ENCODE measurements around the gene KIZ.
"Not testable (repeated sequence)": the region's sequence is repeated elsewhere in the genome, so short reads cannot be mapped to it uniquely, and the experiment has no call there.

The KIZ gene

GRCh38 chr20:21246161-21246560 is 120.3 kb downstream of the KIZ start:
- Histone ChIP-seq H3K4me3 (ENCODE audit: insufficient read depth, low read depth, low read length, poor library complexity, severe bottlenecking) (no peak overlapping the region), H3K36me3 (ENCODE audit: control insufficient read depth, insufficient read depth, low read length) (peaks cover 11% of the 10 kb centered on the region), H3K4me1 (ENCODE audit: control insufficient read depth, insufficient read depth, low read length, poor library complexity, severe bottlenecking) (no peaks in the 10 kb centered on the region), H3K9me3 (ENCODE audit: control insufficient read depth, low read length) (no peaks in the 10 kb centered on the region), H3K27ac (ENCODE audit: insufficient read depth, low read length, poor library complexity, severe bottlenecking) (no peak overlapping the region), H3K27me3 (replicated peaks; ENCODE audit: control insufficient read depth, insufficient read depth, low read length, poor library complexity, severe bottlenecking) (no peaks in the 10 kb centered on the region)
- DNase-seq, result no peak

DNA sequence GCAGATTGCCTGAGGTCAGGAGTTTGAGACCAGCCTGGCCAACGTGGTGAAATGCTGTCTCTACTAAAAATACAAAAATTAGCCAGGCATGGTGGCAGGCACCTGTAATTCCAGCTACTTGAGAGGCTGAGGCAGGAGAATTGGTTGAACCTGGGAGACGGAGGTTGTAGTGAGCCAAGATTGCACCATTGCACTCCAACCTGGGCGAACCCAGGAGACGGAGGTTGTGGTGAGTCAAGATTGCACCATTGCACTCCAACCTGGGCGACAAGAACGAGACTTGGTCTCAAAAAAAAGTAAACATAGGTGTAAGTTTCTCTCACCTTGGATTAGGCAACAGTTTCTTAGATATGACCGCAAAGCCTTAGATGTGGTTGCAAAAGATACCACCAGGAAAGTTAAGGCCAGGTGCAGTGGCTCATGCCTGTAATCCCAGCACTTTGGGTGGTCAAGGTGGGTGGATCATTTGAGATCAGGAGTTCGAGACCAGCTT is 121.8 kb downstream of the KIZ start:
- H3K4me3 ChIP-seq (ENCODE audit: insufficient read depth, low read depth, low read length, poor library complexity, severe bottlenecking); H3K9me3 ChIP-seq (ENCODE audit: control insufficient read depth, low read length); H3K27ac ChIP-seq (ENCODE audit: insufficient read depth, low read length, poor library complexity, severe bottlenecking); H3K27me3 ChIP-seq (replicated peaks; ENCODE audit: control insufficient read depth, insufficient read depth, low read length, poor library complexity, severe bottlenecking); DNase-seq; H3K4me1 ChIP-seq (ENCODE audit: control insufficient read depth, insufficient read depth, low read length, poor library complexity, severe bottlenecking): not testable (repeated sequence)
- H3K36me3 ChIP-seq (ENCODE audit: control insufficient read depth, insufficient read depth, low read length), result peaks cover 11% of the 10 kb centered on the region

DNA sequence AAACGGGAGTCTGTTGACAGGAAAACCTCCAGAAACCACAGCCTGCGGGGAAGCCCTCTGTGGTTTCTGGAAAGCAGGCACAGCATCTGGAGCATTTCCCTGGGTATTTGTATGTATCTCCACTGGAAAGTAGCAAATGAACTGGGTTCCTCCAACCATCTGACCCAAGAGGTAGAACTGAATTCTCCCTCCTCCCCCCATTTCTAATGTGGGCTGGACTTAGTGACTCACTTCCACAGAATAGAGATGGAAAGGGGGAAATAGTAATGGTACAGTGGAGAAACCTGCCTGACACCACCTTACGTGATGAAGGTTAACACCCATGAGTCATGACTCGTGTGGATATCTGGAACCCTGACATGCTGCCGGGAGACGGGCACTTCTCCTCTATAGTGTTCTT is 125.4 kb downstream of the KIZ start:
- H3K36me3 ChIP-seq (ENCODE audit: control insufficient read depth, insufficient read depth, low read length), result no peaks in the 10 kb centered on the region
- no peak overlapping the region for H3K27ac ChIP-seq (ENCODE audit: insufficient read depth, low read length, poor library complexity, severe bottlenecking)
- H3K4me1 ChIP-seq (ENCODE audit: control insufficient read depth, insufficient read depth, low read length, poor library complexity, severe bottlenecking), result no peaks in the 10 kb centered on the region
- no peaks in the 10 kb centered on the region for H3K27me3 ChIP-seq (replicated peaks; ENCODE audit: control insufficient read depth, insufficient read depth, low read length, poor library complexity, severe bottlenecking)
- no peaks in the 10 kb centered on the region for H3K9me3 ChIP-seq (ENCODE audit: control insufficient read depth, low read length)
- no peak overlapping the region for H3K4me3 ChIP-seq (ENCODE audit: insufficient read depth, low read depth, low read length, poor library complexity, severe bottlenecking)
- DNase-seq, result no peak

DNA sequence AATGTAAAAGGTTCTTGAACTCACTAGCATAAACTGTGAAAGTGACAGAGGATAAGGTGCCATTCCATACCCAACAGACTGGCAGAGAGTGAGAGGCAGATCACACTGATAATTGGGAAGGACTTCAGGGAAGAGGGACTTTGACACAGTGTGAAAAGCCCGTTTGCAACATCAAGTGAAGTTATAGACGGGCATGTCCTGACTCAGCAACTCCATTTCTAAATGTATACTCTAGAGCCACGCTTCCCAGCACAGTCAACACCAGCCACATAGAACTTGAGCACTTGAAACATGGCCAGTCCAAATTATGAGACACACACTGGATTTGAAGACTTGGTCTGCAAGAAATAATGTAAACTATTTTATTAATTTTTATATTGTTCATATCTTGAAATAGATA is 131.3 kb downstream of the KIZ start:
- no peaks in the 10 kb centered on the region for H3K9me3 ChIP-seq (ENCODE audit: control insufficient read depth, low read length)
- no peaks in the 10 kb centered on the region for H3K4me1 ChIP-seq (ENCODE audit: control insufficient read depth, insufficient read depth, low read length, poor library complexity, severe bottlenecking)
- no peak overlapping the region for H3K27ac ChIP-seq (ENCODE audit: insufficient read depth, low read length, poor library complexity, severe bottlenecking)
- H3K4me3 ChIP-seq (ENCODE audit: insufficient read depth, low read depth, low read length, poor library complexity, severe bottlenecking), result no peak overlapping the region
- no peaks in the 10 kb centered on the region for H3K36me3 ChIP-seq (ENCODE audit: control insufficient read depth, insufficient read depth, low read length)
- no peak for DNase-seq
- H3K27me3 ChIP-seq (replicated peaks; ENCODE audit: control insufficient read depth, insufficient read depth, low read length, poor library complexity, severe bottlenecking), result no peaks in the 10 kb centered on the region

DNA sequence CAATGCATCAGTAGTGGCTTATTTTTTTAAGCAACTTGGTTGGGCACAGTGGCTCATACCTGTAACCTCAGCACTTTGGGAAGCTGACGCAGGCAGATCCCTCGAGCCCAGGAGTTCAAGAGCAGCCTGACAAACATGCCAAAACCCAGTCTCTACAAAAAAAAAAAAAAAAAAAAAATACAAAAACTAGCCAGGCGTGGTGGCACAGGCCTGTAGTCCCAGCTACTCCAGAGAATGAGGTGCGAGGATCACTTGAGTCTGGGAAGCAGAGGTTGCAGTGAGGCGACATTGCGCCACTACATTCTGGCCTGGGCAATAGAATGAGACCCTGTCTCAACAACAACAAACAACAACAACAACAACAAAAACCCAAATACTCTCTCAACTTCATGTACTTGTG is 132.5 kb downstream of the KIZ start:
- H3K36me3 ChIP-seq (ENCODE audit: control insufficient read depth, insufficient read depth, low read length), result no peaks in the 10 kb centered on the region
- DNase-seq, result no peak
- H3K27me3 ChIP-seq (replicated peaks; ENCODE audit: control insufficient read depth, insufficient read depth, low read length, poor library complexity, severe bottlenecking), result no peaks in the 10 kb centered on the region
- no peaks in the 10 kb centered on the region for H3K9me3 ChIP-seq (ENCODE audit: control insufficient read depth, low read length)
- no peaks in the 10 kb centered on the region for H3K4me1 ChIP-seq (ENCODE audit: control insufficient read depth, insufficient read depth, low read length, poor library complexity, severe bottlenecking)
- no peak overlapping the region for H3K27ac ChIP-seq (ENCODE audit: insufficient read depth, low read length, poor library complexity, severe bottlenecking)
- H3K4me3 ChIP-seq (ENCODE audit: insufficient read depth, low read depth, low read length, poor library complexity, severe bottlenecking), result no peak overlapping the region

DNA sequence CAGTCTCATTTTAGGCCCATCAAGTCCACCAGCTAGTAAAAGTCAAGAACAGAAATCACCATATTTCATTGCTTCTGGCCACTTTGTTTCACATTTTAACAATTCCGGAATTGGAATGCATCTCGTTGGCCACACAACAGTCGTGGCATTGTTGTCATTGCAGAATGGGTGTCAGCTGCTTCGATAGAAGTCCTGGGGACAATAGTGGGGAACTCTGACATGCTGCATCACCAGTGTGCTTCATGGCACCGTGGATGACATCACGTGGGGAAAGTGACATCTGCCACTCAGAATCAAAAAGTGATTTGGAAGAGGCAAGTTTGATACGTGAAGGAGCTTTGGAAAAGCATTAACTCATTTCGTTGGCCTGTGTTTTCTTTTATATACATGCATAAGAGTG is 133.5 kb downstream of the KIZ start:
- Histone ChIP-seq H3K4me3 (ENCODE audit: insufficient read depth, low read depth, low read length, poor library complexity, severe bottlenecking) (no peak overlapping the region), H3K27me3 (replicated peaks; ENCODE audit: control insufficient read depth, insufficient read depth, low read length, poor library complexity, severe bottlenecking) (no peaks in the 10 kb centered on the region), H3K27ac (ENCODE audit: insufficient read depth, low read length, poor library complexity, severe bottlenecking) (no peak overlapping the region), H3K9me3 (ENCODE audit: control insufficient read depth, low read length) (no peaks in the 10 kb centered on the region), H3K4me1 (ENCODE audit: control insufficient read depth, insufficient read depth, low read length, poor library complexity, severe bottlenecking) (no peaks in the 10 kb centered on the region), H3K36me3 (ENCODE audit: control insufficient read depth, insufficient read depth, low read length) (no peaks in the 10 kb centered on the region)
- no peak for DNase-seq

- H3K4me1 ChIP-seq (ENCODE audit: control insufficient read depth, insufficient read depth, low read length, poor library complexity, severe bottlenecking), result no peaks in the 10 kb centered on the region
- H3K27me3 ChIP-seq (replicated peaks; ENCODE audit: control insufficient read depth, insufficient read depth, low read length, poor library complexity, severe bottlenecking), result no peaks in the 10 kb centered on the region
- no peak for DNase-seq
- no peaks in the 10 kb centered on the region for H3K9me3 ChIP-seq (ENCODE audit: control insufficient read depth, low read length)
- no peak overlapping the region for H3K27ac ChIP-seq (ENCODE audit: insufficient read depth, low read length, poor library complexity, severe bottlenecking)
- H3K4me3 ChIP-seq (ENCODE audit: insufficient read depth, low read depth, low read length, poor library complexity, severe bottlenecking), result no peak overlapping the region
- no peaks in the 10 kb centered on the region for H3K36me3 ChIP-seq (ENCODE audit: control insufficient read depth, insufficient read depth, low read length)
Measured at GRCh38 chr20:21262812-21263211, 136.9 kb downstream of the KIZ start.

- Histone ChIP-seq H3K9me3 (ENCODE audit: control insufficient read depth, low read length) (no peaks in the 10 kb centered on the region), H3K27ac (ENCODE audit: insufficient read depth, low read length, poor library complexity, severe bottlenecking) (no peak overlapping the region), H3K36me3 (ENCODE audit: control insufficient read depth, insufficient read depth, low read length) (no peaks in the 10 kb centered on the region), H3K4me1 (ENCODE audit: control insufficient read depth, insufficient read depth, low read length, poor library complexity, severe bottlenecking) (no peaks in the 10 kb centered on the region), H3K27me3 (replicated peaks; ENCODE audit: control insufficient read depth, insufficient read depth, low read length, poor library complexity, severe bottlenecking) (no peaks in the 10 kb centered on the region), H3K4me3 (ENCODE audit: insufficient read depth, low read depth, low read length, poor library complexity, severe bottlenecking) (no peak overlapping the region)
- DNase-seq, result no peak
Measured at GRCh38 chr20:21265261-21266190, 139.6 kb downstream of the KIZ start.

DNA sequence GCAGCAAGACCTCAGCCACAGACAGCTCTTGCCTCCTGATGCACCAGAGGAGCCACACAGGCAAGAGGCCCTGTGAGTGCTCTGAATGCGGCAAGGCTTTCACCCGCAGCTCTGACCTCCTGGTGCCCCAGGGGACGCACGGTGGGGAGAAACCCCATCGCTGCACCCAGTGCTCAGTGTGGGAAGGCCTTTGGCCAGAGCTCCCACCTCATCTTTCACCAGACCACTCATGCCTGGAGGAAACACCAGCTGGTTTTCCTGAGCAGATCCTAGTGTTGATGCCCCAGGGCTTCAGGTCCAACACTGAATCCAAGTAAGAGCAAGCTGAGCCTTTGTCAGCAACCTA is 140.3 kb downstream of the KIZ start:
- Histone ChIP-seq H3K4me1 (ENCODE audit: control insufficient read depth, insufficient read depth, low read length, poor library complexity, severe bottlenecking) (no peaks in the 10 kb centered on the region), H3K4me3 (ENCODE audit: insufficient read depth, low read depth, low read length, poor library complexity, severe bottlenecking) (no peak overlapping the region), H3K9me3 (ENCODE audit: control insufficient read depth, low read length) (no peaks in the 10 kb centered on the region), H3K36me3 (ENCODE audit: control insufficient read depth, insufficient read depth, low read length) (no peaks in the 10 kb centered on the region), H3K27ac (ENCODE audit: insufficient read depth, low read length, poor library complexity, severe bottlenecking) (no peak overlapping the region), H3K27me3 (replicated peaks; ENCODE audit: control insufficient read depth, insufficient read depth, low read length, poor library complexity, severe bottlenecking) (no peaks in the 10 kb centered on the region)
- DNase-seq, result no peak

DNA sequence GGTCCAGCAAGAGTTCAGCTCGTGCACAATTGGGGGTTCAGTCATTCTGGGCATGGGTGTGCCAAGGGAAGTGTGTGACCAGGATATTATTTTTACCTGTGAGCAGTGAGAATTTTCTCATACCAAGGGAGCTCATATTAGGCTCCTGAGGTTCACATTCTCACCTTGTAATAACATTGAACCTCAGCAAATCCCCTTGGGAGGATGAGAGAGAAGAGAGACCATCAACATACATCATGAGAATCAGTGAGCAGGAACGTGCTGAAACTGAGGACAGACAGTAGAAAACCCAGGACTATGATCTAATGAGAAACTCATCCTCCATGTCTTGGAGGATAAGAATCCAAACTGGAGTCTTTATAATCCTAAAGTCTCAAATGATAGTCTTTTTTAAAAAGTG is 143.9 kb downstream of the KIZ start:
- Histone ChIP-seq H3K27me3 (replicated peaks; ENCODE audit: control insufficient read depth, insufficient read depth, low read length, poor library complexity, severe bottlenecking) (no peaks in the 10 kb centered on the region), H3K4me1 (ENCODE audit: control insufficient read depth, insufficient read depth, low read length, poor library complexity, severe bottlenecking) (no peaks in the 10 kb centered on the region), H3K36me3 (ENCODE audit: control insufficient read depth, insufficient read depth, low read length) (no peaks in the 10 kb centered on the region), H3K9me3 (ENCODE audit: control insufficient read depth, low read length) (no peaks in the 10 kb centered on the region), H3K27ac (ENCODE audit: insufficient read depth, low read length, poor library complexity, severe bottlenecking) (no peak overlapping the region), H3K4me3 (ENCODE audit: insufficient read depth, low read depth, low read length, poor library complexity, severe bottlenecking) (no peak overlapping the region)
- no peak for DNase-seq
